Testis (tissue), 2 donors: ENCODE results near the gene NARS2.

Experiments used
- POLR2A ChIP-seq: fragments of 450-650 bp; IDR thresholded peaks from one replicate; pipeline ENCODE4 v1.6.1; 2017; ENCODE audit warnings: antibody characterized with exemption, mild to moderate bottlenecking, moderate library complexity
- TF ChIP-seq, protein P1 (sequence below), 3 experiments: fragments of 450-650 bp in 2 of 3; fragments of 200-600 bp in 1 of 3; sonication (generic) in 1 of 3; IDR thresholded peaks; one replicate each; pipeline ENCODE4 v1.5.1; 2016 to 2019; ENCODE audit warnings: antibody characterized with exemption in 3 of 3, mild to moderate bottlenecking in 2 of 3, moderate library complexity in 1 of 3

DNA sequence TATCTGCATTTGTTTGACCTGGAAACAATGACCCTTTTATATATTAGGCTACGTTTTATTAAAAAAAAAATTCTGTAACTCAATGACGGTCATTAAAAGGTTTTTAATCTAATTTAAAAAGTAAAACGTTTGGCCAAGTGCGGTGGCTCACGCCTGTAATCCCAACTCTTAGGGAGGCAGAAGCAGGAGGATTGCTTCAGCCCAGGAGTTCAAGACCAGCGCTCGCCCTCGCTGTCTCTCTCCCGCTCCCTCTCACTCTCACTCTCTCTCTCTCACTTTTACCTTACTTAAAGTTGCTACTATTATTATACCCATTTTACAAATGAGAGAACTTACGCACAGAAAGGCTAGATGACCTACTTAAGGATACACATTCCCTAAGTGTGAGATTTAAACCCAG lies 814 bp upstream of the NARS2 start:
- TF ChIP-seq, protein P1, sequence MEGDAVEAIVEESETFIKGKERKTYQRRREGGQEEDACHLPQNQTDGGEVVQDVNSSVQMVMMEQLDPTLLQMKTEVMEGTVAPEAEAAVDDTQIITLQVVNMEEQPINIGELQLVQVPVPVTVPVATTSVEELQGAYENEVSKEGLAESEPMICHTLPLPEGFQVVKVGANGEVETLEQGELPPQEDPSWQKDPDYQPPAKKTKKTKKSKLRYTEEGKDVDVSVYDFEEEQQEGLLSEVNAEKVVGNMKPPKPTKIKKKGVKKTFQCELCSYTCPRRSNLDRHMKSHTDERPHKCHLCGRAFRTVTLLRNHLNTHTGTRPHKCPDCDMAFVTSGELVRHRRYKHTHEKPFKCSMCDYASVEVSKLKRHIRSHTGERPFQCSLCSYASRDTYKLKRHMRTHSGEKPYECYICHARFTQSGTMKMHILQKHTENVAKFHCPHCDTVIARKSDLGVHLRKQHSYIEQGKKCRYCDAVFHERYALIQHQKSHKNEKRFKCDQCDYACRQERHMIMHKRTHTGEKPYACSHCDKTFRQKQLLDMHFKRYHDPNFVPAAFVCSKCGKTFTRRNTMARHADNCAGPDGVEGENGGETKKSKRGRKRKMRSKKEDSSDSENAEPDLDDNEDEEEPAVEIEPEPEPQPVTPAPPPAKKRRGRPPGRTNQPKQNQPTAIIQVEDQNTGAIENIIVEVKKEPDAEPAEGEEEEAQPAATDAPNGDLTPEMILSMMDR (IDR thresholded peaks at IDR 0.05), result no peak
- no peak for TF ChIP-seq POLR2A
